HG03108 (cell line): Measurements from ENCODE around the gene TMPRSS11E.
A peak's percentile ranks its signal among the peaks of the same experiment; 100 is the strongest.
"Not testable (repeated sequence)": the region's sequence is repeated elsewhere in the genome, so short reads cannot be mapped to it uniquely, and the experiment has no call there.

Experiments
- ATAC-seq: cut with Tn5 transposase; IDR thresholded peaks from one replicate; pipeline ENCODE4 v1.9.1; 2021; ENCODE audit warnings: moderate library complexity; ENCODE audit not compliant: unreplicated experiment

Gene TMPRSS11E

DNA sequence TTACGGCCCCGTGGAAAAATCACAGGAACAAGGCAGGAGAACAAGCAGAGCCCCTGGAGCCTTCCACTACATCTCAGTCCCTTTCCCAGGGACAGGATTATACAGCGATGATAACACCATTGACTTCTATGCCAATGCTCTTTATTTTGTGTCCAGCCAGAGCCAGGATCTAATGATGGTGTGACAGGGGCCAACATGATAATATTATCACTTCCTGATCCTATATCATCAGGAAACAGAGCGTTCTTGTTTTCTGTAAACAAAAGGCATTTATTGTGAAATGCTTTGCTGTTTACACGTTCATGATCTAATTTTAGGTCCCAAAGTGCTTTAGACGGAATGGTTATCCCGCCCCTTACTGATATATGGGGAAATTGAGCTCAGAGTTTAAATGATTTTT lies 12.8 kb downstream of the TMPRSS11E start:
- no peak for ATAC-seq

DNA sequence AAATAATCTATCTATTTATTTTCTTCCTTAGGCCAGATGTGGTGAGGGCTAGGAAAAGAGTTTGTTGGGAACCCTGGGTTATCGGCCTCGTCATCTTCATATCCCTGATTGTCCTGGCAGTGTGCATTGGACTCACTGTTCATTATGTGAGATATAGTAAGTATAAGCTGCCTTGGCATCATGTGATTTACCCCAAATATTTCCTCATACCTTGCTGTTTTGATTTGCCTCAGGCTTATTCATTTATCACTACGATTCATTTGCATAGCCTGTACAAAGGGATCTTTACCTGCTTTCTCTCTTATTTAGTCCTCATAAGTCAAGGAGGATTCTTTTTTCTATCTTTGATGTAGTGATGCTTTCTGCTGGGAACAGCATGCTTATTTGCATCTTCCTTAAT lies 14.5 kb downstream of the TMPRSS11E start:
- ATAC-seq = no peak

GRCh38 chr4:68462691-68463090 lies 15.4 kb downstream of the TMPRSS11E start:
- no peak for ATAC-seq

GRCh38 chr4:68463796-68464195 lies 16.5 kb downstream of the TMPRSS11E start:
- no peak for ATAC-seq

- no peak for ATAC-seq
These were observed 17.8 kb downstream of the TMPRSS11E start for GRCh38 chr4:68465058-68465457.

DNA sequence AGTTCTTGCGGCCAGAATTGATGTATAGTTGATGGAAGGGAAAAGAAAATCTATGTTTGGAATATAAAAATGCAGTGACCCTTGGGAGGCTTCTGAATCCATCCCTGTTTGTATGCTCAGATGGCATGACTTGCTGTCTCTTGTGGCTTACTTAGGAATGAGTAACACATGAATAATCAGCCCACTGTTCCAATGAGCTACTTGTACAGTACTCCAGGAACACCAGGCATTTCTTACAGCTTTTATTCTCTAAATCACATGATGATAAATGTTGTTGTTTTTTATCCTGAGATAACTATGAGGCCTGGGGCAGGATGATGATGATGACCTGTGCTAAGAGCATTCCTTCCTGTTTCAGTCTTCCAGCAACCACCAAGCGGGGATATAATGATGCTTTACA lies 18.9 kb downstream of the TMPRSS11E start:
- ATAC-seq = no peak

DNA sequence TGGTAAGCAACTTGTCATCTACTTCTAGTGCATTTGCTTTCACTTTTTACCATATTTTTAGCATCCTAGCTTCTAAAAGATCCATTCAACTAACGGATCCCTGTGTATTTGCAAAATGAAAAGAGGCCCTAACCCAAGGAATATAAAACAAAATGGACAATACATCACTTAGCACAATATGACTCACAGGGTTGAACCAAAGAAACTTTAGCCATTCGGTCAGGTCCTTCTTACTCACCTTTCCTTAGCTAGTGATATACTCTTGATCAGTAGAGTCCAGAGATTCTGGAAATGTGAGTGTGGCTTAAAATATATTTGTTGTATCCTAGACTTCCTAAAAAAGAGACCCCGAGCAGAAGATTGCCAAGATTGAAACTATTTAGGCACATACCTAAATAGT lies 19.5 kb downstream of the TMPRSS11E start:
- no peak for ATAC-seq

DNA sequence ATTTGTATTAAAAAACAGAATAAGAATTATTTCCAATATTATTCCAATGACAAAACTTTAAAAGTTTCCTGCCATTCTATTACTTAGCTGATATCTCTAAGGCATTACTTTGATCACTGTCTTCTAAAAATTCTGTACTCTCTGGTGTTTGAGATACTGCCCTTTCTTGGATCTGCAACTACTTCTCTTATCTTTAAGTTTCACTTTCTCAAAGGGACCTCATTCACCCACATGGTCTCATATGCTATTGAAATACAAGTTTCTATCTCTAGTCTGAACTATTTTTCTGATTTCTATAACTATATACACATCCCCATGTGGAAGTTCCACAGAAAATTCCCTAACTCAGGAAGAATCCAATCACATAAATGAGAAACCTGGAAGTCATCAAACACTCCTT lies 22.2 kb downstream of the TMPRSS11E start:
- ATAC-seq = no peak

DNA sequence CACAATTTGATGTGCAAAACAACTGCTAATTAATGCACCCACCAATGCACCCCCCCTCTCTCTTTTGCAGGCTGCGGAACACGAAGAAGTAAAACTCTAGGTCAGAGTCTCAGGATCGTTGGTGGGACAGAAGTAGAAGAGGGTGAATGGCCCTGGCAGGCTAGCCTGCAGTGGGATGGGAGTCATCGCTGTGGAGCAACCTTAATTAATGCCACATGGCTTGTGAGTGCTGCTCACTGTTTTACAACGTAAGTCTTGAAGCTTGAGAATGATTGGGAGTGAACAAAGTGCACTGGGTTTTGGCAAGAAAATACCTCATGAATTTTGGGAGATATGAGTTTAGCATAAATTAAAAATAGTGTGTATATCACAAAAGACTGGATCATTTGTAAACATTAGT lies 28.9 kb downstream of the TMPRSS11E start:
- no peak for ATAC-seq

- ATAC-seq = no peak
These were observed 42.1 kb downstream of the TMPRSS11E start for GRCh38 chr4:68489338-68489737.

DNA sequence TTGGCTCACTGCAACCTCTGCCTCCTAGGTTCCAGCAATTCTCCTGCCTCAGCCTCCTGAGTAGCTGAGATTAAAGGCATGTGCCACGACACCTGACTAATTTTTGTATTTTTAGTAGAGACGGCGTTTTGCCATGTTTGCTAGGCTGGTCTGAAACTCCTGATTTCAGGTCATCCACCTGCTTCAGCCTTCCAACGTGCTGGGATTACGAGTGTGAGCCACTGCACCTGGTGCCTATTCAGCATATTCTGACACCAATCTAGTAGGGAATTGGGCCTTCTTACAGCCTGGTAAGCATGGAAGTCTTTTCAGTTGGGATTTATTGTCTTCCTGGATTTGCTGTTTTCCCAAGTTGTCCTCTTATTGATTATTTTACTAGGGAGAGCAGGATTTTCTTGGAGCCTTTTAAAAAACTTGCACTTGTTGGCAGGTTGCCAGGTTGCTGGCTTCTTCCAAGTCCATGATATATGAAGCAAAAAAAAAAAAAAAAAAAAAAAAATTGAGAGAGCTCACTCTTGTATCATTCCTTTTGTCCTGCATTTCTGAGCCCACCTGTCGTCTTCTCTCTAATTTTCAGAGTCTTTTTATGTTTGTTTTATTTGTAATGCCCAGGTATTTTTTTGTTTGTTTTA lies 43.7 kb downstream of the TMPRSS11E start:
- ATAC-seq = no peak

DNA sequence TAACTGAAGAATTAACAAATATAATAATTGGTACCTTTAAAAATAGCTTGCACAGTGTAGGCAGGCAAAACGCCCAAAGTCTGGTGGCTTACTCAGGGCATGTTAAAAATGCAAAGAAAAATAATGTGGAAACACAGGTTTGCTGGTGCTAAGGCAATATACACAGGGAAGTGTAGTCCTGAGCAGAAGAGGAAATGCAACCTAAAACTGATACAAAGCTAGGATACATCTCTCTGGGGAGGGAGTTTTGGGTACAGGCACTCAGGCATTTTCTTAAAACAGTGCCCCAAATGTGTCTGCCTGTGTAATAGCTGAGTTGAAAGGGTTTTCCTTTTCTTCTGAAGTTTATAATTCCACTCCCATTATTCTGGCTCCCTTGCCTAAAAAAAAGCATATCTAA lies 47.4 kb downstream of the TMPRSS11E start:
- ATAC-seq = no peak

- ATAC-seq = peak; percentile 85
These were observed 51.2 kb downstream of the TMPRSS11E start for GRCh38 chr4:68498413-68499007.

GRCh38 chr4:68499021-68499420 lies 51.8 kb downstream of the TMPRSS11E start:
- ATAC-seq = no peak

DNA sequence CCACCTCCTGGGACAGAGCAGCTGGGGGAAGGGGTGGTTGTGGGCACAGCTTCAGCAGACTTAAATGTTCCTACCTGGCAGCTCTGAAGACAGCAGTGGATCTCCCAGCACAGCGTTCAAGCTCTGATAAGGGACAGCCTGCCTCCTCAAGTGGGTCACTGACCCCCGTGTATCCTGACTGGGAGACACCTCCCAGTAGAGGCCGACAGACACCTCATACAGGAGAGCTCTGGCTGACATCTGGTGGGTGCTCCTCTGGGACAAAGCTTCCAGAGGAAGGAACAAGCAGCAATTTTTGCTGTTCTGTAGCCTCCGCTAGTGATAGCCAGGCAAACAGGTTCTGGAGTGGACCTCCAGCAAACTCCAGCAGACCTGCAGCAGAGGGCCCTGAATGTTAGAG lies 56.2 kb downstream of the TMPRSS11E start:
- not testable (repeated sequence) for ATAC-seq

- not testable (repeated sequence) for ATAC-seq
These were observed 57.6 kb downstream of the TMPRSS11E start for GRCh38 chr4:68504836-68505235.

- not testable (repeated sequence) for ATAC-seq
These were observed 58.2 kb downstream of the TMPRSS11E start for GRCh38 chr4:68505452-68505851.

DNA sequence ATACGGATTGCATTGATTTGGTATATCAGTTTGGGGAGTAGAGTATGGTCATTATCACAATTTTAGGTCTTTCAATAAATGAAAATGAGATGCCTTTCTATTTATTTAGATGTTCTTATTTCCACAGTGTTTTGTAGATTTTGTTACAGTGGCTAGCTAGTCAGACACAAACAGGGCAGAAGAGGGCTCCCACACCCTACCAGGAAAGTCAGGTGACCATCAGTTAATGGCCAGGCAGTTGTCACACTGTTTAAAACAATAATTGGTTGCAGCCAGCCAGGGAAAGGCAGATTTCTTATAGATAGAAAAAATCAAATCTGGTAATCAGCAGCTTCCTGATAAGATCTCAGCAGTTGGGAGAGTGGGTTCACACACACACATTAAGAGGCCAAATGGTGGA lies 71.6 kb downstream of the TMPRSS11E start:
- ATAC-seq = no peak

- no peak for ATAC-seq
These were observed 73.7 kb downstream of the TMPRSS11E start for GRCh38 chr4:68520985-68521384.

DNA sequence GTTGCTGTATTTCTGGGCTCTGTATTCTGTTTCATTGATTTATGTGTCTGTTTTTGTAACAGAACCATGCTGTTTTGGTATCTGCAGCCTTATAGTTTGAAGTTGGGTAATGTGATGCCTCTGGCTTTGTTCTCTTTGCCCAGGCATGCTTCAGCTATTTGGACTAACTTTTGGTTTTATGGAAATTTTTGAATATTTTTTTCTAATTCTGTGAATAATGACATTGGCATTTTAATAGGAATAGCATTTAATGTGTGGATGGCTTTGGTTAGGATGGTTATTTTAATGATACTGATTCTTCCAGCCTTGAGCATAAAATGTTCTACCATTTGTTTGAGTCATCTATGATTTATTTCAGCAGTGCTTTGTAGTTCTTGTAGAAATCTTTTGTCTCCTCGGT lies 75.0 kb downstream of the TMPRSS11E start:
- ATAC-seq = not testable (repeated sequence)

GRCh38 chr4:68535974-68536373 lies 88.7 kb downstream of the TMPRSS11E start:
- ATAC-seq = no peak

- ATAC-seq = no peak
These were observed 89.1 kb downstream of the TMPRSS11E start for GRCh38 chr4:68536375-68536774.

- ATAC-seq = not testable (repeated sequence)
These were observed 95.5 kb downstream of the TMPRSS11E start for GRCh38 chr4:68542742-68543141.
